Astrocyte of the spinal cord (primary cell): ENCODE data around the gene ARHGEF40.
A peak's percentile ranks its signal among the peaks of the same experiment; 100 is the strongest.

Experiments
- DNase-seq: peaks from one replicate; pipeline ENCODE4 v3.0.0; 2011; ENCODE audit warnings: low read depth, low spot score
- H3K4me3 ChIP-seq: 2 replicates; pipeline ENCODE4 v1.5.1; 2011; ENCODE audit warnings: low read depth, mild to moderate bottlenecking, low read length, moderate library complexity
- in situ Hi-C: cut with HindIII; loops from 2 replicates; pipeline ENCODE4 v1.10.0; 2017; ENCODE audit warnings: low sequenced_read_pairs
- TF ChIP-seq, protein P1 (sequence below): IDR thresholded peaks from 2 replicates; pipeline ENCODE4 v1.5.1; 2012; ENCODE audit warnings: low read depth, mild to moderate bottlenecking, low read length, inconsistent platforms

Gene ARHGEF40

DNA sequence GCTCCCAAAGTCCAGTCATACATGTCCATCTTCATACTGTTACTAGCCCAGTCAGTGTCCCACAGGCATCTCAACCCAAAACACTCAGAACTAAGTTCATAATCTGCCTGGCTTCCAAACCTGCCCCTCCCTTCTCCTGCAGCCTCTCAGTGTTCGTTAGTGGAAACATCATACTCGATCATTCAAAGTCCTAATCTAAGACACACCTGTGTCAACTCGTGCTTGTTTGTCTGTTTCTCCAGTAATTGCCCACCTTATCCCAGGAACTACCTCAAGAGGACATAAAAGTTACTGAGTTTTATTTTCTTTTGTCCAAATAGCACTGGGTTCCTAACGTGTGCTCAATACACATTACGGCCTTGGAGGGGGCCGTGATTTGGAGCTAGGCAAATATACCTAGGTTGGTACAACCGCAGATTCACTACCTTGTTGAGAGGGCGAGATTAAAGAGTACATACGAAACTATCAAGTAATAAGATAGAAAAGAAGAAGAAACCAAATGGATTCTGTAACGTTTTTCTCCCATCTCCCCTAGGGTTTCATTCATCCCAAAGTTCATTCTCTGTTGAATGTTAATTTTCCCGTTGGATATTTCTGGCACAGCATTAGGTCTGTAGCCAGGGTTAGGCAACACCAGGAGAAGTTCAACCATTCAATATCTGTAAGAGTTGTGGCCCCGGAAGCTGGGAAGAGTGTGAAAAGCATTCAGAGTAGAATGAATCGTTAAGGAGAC, 9.3 kb upstream of the ARHGEF40 start:
- DNase-seq: no peak
- TF ChIP-seq, protein P1, sequence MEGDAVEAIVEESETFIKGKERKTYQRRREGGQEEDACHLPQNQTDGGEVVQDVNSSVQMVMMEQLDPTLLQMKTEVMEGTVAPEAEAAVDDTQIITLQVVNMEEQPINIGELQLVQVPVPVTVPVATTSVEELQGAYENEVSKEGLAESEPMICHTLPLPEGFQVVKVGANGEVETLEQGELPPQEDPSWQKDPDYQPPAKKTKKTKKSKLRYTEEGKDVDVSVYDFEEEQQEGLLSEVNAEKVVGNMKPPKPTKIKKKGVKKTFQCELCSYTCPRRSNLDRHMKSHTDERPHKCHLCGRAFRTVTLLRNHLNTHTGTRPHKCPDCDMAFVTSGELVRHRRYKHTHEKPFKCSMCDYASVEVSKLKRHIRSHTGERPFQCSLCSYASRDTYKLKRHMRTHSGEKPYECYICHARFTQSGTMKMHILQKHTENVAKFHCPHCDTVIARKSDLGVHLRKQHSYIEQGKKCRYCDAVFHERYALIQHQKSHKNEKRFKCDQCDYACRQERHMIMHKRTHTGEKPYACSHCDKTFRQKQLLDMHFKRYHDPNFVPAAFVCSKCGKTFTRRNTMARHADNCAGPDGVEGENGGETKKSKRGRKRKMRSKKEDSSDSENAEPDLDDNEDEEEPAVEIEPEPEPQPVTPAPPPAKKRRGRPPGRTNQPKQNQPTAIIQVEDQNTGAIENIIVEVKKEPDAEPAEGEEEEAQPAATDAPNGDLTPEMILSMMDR: no peak
- in situ Hi-C loops: no loop called here
- no peak overlapping the region for H3K4me3 ChIP-seq

- TF ChIP-seq, protein P1: no peak
- DNase-seq: no peak
- H3K4me3 ChIP-seq: no peak overlapping the region
- in situ Hi-C loops: no loop called here
Observed at GRCh38 chr14:21061347-21061668, 8.8 kb upstream of the ARHGEF40 start.

- TF ChIP-seq, protein P1: no peak
- peak; percentile 79 for DNase-seq
Observed at GRCh38 chr14:21063479-21063878, 6.6 kb upstream of the ARHGEF40 start.

GRCh38 chr14:21066882-21067502, 3.1 kb upstream of the ARHGEF40 start:
- no peak for DNase-seq
- TF ChIP-seq, protein P1: peak; percentile 39
- H3K4me3 ChIP-seq: no peak overlapping the region
- in situ Hi-C loops: no loop called here

More at GRCh38 chr14:21063479-21063878, 6.6 kb upstream of the ARHGEF40 start:
- in situ Hi-C loops: no loop called here
- H3K4me3 ChIP-seq: no peak overlapping the region

- TF ChIP-seq, protein P1: peak; percentile 69
- peak overlapping the region; percentile 86 for H3K4me3 ChIP-seq
- in situ Hi-C loops: no loop called here
- peak; percentile 57 for DNase-seq
Observed at GRCh38 chr14:21068521-21069387, 1.4 kb upstream of the ARHGEF40 start.

- DNase-seq: peak; percentile 41
- peak overlapping the region; percentile 86 for H3K4me3 ChIP-seq
- in situ Hi-C loops: no loop called here
- TF ChIP-seq, protein P1: no peak
Observed at GRCh38 chr14:21069388-21070082, 569 bp upstream of the ARHGEF40 start.
